NCI-H2107 treated with DMSO at 0.1 percent for 48 hours (cell line): ENCODE results near the gene DNAJB1.
"Not testable (repeated sequence)": the region's sequence is repeated elsewhere in the genome, so short reads cannot be mapped to it uniquely, and the experiment has no call there.

Experiments
- DNase-seq: peaks from one replicate; lab custom pipeline; 2025; ENCODE audit not compliant: unreplicated experiment; lab: John Stamatoyannopoulos, UW

DNAJB1 gene

DNA sequence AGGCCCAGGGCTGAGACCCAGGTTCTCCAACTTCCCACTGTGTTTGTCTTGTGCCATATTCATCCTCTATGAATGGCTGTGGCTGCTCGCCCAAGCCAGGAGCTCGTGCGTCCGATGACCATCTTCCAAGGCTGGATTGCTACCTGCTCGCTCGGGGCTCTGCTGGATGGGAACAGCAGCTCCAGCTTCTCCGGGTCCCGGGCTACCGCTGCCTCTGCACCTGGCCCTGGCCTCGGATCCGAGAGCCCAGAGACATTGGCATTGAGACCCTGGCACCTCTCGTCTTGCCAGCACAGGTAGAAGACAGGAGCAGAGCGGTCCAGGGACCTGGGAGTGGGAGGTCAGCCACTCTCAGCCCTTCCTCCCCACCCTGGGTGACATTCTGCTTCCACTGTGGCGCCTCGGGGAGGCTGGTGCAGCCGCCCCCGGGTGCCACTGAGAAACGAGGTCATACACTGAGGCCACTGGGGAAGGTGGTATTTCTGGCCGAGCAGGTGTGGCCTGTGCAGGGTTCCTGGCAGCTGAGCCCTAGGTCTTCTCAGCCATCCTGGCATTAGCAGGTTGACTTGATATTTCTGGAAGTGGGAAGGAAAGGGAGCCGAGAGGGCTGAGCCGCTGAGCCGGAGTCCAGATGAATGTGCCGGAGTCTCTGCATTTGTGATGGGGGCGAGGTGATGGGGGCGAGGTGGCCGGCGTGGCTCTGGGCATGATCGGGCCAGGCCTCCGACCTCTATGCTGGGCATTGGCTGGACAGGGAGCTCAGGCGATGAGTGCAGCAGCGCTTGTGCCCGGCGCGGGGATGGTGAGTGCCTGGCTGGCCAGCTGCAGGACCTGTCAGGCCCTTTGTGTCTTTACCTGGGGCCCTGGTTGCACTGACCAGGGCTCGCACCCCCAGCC lies 35.1 kb upstream of the DNAJB1 start:
- DNase-seq, result no peak

DNA sequence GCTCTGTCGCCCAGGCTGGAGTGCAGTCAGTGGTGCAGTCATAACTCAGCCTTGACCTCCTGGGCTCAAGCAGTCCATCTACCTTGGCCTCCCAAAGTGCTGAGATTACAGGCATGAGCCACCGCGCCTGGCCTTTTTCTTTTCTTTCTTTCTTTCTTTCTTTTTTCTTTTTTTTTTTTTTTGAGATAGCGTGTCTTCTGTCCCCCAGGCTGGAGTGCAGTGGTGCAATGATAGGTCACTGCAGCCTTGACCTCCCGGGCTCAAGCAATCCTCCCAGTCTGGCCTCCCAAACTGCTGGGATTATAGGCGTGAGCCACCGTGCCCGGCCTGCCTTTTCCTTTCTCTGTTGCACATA lies 33.8 kb upstream of the DNAJB1 start:
- DNase-seq, result not testable (repeated sequence)

DNA sequence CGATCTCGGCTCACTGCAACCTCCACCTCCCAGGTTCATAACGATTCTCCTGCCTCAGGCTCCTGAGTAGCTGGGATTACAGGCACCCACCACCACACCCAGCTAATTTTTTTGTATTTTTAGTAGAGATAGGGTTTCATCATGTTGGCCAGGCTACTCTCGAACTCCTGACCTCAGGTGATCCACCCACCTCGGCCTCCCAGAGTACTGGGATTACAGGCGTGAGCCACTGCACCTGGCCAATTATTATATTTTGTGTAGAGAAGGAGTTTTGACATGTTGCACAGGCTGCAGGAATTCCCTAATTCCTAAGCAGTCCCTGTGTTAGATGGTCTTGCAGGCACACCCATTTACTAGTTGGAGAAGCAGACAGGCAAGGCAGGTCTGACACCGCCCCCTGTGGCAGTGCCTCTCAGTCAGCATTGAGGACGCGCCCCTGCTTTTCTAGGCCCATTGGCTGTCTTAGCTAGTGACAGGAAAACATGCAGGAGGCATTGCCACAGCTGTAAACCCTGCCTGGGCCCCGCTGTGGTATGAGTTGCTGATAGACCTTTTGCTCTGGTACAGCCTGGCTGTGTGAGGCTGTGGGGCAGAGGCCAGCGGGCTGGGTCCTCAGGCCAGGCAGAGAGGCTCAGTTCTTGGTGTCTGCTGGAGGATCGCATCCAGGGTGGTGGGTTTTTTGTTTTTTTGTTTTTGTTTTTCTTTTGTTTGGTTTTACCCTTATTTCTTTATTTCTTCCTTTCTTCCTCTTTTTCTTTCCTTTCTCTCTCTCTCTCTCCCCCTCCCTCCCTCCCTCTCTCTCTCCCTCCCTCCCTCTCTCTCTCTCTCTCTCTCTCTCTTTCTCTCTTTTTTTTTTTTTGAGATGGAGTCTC lies 33.2 kb upstream of the DNAJB1 start:
- peak; percentile 10 for DNase-seq

GRCh38 chr19:14550201-14550754 lies 32.1 kb upstream of the DNAJB1 start:
- no peak for DNase-seq

GRCh38 chr19:14545716-14546082 lies 27.5 kb upstream of the DNAJB1 start:
- DNase-seq, result no peak

- peak; percentile 93 for DNase-seq
These were observed 26.9 kb upstream of the DNAJB1 start for GRCh38 chr19:14544977-14545715.

- DNase-seq, result no peak
These were observed 25.9 kb upstream of the DNAJB1 start for GRCh38 chr19:14544047-14544446.

DNA sequence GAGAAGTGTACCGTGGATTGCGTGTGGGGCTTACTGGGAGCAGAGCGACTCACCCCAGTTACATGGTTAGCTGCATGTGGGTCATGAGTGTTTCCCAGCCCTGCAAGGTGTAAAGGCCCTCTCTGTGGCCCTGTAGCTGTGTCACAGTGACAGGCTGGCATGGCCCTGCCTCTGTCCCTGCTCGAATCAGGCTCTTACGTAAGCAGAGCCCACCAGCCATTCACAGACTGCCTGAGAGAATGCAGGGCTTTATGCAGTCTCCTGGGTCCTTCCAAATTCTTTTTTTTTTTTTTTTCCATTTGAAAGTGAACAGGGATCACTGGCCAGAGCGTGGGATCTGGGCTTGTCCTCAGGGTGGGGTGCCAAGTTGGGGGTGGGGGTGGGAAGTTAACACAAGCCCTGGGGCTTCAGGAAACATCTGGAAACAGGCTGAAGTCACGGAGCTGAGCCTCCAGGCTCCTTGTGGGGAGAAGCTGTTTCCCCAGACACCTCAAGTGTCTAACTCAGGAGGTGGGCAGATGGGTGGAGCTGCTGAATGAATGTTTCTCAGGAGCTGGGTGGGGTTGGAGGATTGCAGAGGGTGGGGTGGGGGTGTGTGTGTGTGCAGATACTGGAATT lies 24.6 kb upstream of the DNAJB1 start:
- DNase-seq, result no peak

- DNase-seq, result not testable (repeated sequence)
These were observed 23.8 kb upstream of the DNAJB1 start for GRCh38 chr19:14541979-14542378.

DNA sequence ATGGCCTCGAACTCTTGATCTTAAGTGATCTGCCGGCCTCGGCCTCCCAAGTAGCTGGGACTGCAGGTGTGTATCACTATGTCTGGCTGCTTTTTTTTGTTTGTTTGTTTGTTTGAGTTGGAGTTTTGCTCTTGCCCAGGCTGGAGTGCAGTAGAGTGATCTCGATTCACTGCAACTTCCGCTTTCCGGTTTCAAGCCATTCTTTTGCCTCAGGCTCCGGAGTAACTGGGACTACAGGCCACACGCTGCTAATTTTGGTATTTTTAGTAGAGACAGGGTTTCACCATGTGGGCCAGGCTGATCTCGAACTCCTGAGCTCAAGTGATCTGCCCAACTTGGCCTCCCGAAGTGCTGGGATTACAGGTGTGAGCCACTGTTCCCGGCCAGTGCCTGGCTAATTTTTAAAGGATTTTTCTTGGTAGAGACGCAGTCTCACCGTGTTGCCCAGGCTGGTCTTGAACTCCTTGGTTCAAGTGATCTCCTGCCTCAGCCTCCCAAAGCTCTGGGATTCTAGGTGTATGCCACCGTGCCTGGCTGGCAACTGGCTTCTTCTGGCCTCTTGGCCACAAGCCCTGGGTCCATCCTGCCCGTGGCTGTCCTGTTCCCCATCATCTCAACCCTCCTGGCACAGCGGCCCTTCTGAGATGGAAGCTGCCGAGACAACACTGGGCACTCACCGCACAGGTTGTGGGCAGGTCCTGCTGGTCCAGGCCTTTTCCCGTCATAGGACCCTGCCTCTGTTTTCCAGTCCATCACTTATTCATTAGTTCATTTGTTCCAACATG lies 22.7 kb upstream of the DNAJB1 start:
- DNase-seq, result no peak

DNA sequence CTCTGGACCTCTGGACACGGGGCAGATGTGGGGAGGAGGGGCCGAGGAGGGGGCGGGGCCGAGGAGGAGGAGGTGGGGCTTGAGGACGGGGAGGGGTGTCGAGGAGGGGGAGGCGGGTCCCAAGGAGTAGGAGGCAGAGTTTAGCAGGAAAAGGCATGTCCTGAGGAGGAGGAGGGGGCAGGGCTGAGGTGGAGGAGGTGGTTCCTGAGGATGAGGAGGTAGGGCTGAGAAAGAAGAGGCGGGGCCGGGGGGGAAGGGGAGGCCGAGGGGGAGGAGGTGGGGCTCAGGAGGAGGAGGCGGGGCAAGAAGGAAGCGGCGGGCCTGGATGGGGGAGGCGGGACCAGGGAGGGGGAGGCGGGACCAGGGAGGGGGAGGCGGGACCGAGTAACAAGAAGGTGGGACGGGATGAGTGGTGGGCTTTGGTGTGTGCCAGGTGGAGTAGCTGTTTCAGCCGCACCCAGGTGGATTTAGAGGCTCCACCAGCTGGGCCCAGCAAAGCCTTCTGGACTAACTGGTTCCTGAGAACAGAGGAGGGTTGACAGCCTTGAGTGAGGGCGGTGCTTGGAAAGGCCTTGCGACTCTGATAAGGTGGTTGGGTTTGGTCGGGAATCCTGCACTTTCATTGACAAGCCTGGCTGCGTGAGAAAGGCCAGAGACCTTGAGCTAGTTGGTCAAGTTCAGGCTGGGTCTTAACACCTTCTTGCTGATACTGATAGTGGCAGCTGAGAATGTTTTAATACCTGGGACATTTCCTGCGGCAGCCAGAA lies 18.9 kb upstream of the DNAJB1 start:
- no peak for DNase-seq

DNA sequence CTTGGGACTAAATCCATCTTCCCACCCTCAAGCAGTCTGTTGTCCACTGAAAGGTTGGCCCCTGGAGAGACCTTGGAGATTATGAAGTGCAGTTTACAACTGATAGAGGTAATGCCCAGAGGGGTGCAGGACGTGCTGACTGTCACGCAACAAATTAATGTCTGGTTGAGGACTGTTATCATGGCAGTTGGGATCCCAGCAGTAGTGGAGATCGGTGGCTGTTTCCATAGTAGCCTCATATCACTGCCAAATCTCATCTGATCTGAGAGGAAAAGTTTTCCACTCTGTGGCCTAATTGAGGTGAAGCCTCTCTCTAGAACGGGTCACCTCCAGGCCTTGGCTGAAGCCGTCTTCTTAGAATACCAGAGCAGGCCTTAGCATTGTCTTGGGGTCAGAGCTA lies 15.3 kb upstream of the DNAJB1 start:
- no peak for DNase-seq

GRCh38 chr19:14530506-14530905 lies 12.3 kb upstream of the DNAJB1 start:
- no peak for DNase-seq

DNA sequence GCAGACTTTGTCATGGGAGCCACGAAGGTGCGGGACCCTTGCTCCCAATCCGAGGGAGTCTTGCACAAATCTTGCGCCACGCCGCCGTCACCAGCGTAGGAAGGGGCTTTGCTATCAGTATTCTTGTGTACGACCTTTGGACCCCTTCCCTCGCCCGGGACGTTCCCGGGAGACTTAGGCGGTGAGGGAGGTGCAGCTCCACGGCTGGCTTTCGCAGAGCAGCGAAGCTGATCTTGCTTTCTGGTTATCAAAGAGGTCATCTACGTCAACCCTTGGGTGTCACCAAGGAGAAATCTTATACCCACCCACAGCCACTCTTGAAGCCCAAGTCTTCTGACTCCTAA lies 11.8 kb upstream of the DNAJB1 start:
- no peak for DNase-seq

GRCh38 chr19:14529254-14530004 lies 11.2 kb upstream of the DNAJB1 start, which contains the start of gene TECR:
TECR (plus strand) TSS chr19:14529594; CDS start chr19:14529697, 103 bp downstream.
- DNase-seq, result peak; percentile 97

- DNase-seq, result no peak
These were observed 10.4 kb upstream of the DNAJB1 start for GRCh38 chr19:14528419-14529253.

DNA sequence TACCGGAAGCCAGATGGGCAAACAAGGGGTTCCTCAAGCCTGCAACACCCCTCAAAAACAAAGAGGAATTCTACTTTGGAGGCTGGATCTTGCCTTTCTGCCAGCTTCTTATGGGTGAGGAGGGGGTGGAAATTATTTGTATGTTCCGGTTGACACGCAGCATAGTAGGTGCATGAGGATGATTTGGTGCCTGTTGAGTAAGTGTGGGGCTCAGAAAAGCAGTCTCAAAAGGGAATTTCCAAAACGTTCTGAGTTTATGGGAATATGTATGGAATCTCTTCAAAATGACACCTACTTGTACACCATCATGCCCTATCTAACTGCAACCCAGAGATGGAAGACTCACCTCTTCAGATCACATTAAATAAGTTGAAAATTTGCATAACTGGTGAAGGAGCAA lies 8.2 kb upstream of the DNAJB1 start:
- DNase-seq, result no peak

DNA sequence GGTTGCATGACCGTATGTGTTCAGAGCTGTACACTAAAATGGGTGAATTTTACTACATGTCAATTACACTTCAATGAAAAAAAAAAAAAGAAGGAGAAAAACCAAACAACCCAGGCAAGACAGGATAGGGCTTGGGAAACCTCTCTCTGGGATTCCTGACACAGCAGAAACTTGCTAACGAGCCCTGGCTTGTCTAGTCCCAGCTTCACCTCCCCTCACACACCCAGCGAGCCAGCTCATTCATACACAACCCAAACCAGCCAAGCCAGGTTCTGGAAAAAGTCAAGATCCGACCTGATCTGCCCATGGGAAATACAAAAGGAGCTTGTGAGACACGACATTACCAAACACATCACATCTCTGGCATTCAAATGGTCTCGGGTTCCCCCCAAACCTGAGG lies 7.5 kb upstream of the DNAJB1 start:
- no peak for DNase-seq
